Measurements from ENCODE around the gene ATP6V0D1.

Gene ATP6V0D1

DNA sequence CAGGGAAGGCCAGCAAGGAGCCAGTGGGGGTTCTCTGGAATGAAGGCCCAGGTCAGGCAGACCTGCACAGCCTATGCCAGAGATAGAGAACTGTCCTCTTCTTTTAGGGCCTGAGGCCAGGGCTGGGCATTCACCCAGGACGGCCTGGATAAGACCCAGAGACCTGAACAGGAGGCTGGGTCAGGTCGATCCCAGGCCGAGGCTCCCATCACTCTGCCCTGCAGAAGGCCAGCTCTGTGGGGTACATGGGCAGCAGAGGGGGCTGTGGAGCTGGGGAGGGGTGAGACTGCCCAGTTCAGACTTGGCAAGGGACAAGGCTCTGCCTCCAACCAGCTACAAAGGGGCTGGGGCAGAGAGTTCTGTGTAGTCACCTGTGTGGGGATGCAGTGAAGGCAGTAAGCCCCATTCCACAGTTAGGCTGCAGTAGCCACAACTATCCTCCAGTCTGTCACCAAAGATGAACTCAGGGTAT lies 35.5 kb downstream of the ATP6V0D1 start:
- no peak for DNase-seq (ENCODE audit: low spot score)

DNA sequence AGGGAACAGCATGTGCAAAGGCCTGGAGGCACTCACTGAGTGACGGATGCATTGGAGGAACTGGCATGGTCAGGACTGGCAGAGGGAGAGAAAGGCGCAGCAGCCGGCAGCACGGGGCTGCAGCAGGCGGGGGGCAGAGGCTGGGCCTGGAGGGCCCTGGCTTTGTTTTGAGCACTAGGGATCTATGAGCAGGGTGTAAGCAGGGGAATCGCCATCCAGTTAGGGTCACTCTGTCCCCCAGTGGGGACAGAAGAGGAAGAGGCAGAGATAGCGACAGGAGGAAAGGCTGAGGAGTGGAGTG lies 35.9 kb downstream of the ATP6V0D1 start:
- DNase-seq (ENCODE audit: low spot score): no peak

DNA sequence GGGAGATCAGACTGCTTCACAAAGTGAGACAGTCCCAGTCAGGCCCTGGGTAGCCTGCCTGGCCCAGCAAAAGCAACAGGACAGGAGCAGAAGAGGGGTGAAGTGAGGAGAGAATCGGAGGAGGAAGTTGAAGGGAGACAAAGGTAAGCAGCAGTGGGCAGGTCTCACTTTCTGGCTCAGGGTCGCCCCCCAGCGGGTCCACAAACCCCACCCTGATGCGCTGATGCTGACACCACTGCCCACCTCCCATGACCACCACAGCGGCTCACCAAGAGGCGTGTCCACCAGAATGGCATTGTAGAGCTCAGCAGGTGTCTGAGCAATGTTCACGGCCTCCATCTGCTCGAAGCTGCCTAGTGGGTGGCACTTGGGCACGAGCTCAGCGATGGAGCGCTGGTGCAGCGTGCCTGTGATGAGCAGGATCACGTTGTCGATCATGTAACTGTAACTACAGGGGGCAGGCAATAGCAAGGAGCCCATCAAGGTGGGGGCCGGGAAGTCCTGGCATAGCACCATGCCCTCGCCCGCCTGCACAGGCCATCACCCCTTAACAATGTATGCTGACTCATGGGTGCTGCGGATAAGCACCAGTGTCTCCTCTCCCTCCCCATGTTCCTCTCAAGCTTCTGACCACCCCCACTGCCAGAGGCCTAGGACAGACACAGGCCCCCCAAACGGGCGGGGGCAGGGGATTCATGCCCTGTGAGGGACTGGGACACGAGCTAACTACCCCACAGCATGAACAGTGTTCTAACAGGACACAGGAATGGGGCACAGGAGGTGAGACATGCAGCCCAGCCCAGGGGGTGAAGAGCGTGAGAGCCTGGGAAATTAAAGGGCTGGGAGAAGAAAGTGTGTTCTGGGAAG lies 36.5 kb downstream of the ATP6V0D1 start:
- DNase-seq (ENCODE audit: low spot score): no peak

DNA sequence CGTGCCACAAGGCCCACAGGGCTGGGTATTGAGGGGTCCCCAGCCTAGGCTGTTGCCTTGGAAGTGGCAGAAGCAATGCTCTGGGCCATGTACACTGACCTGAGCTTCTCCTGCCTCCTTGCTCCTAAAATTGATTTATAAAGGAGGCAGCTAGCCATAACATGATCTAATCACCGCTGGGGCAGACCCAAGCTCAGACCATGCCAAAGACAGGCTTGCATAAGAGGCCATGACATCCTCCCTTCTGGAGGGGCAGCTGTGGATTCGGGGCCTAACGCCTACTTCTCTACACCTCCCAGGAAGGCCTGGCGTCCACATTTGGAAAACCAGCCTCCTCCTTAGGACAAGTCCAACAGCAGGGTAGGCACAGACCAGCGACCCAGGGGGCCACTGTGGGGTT lies 37.7 kb downstream of the ATP6V0D1 start:
- DNase-seq (ENCODE audit: low spot score): peak; percentile 61

DNA sequence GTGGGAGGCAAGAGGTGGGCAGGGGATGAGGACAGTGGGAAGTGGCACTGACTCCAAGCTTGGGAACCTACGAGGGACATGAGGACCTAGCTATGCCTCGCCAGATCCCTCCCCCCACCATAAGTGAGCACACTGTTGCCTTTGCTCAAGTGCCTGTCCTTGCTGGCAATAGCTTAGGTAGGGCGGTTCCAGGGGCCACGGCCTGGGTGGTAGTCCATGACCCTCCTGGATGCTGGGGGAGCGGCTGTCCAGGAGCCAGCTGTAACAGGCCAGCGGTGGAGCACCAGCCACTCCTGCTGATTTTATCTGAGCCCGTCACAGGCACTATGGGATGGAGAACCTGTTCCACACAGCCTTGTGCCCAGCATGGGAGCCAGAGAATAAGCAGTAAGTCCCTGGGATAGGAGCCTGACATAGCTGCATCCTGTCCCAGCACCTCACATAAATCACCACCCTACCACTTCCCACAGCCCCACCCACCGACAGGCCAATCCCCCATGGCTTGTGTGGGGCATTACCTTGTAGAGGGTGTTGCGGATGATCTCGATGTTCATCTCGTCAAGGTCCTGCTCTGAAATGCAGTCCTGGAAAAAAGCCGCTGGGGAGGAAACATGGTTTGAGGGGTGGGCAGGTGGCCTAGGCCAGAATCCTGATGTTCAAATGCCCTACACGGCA lies 38.2 kb downstream of the ATP6V0D1 start:
- DNase-seq (ENCODE audit: low spot score): no peak

DNA sequence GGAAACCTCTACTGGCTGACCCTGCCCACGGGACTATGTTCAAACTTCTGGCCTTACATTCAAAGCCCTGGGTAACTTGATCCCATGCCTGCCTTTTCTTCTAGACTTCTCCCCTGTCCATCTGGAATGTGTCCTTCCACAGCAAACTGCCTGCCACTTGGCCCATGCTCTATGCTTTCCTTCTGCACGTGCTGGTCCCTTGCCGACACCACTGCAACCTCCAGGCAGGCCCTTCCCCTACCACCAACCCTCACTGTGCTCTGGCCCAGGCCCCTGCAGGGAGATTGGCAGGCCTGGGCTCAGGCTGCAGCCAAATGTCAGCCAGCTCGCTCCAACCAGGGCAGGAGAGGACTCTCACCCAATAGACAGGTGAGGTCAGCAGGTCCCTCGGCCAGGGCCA lies 39.0 kb downstream of the ATP6V0D1 start:
- DNase-seq (ENCODE audit: low spot score): no peak

DNA sequence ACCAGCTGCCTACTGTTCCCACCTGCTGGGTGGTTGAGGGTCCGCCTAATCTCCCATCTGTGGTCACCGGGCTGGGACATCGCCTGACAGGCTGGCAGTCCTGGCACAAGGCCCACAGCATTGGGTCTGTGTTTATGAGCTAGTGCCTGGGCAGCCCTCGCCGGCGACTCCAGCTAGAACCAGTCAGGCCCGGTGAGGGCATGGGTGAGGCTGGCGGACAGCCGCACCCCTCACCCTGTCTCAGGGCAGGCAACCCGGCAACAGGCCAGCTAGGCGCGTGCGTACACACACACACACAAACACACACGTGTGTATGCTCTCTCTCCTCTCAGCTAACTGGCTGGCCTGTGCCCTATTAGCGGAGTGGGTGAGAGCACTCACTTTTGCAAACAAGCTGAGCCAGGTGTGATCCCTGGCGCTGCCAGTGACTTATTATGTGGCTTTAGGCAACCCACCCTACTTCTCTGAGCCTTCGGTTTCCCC lies 39.6 kb downstream of the ATP6V0D1 start:
- DNase-seq (ENCODE audit: low spot score): no peak

DNA sequence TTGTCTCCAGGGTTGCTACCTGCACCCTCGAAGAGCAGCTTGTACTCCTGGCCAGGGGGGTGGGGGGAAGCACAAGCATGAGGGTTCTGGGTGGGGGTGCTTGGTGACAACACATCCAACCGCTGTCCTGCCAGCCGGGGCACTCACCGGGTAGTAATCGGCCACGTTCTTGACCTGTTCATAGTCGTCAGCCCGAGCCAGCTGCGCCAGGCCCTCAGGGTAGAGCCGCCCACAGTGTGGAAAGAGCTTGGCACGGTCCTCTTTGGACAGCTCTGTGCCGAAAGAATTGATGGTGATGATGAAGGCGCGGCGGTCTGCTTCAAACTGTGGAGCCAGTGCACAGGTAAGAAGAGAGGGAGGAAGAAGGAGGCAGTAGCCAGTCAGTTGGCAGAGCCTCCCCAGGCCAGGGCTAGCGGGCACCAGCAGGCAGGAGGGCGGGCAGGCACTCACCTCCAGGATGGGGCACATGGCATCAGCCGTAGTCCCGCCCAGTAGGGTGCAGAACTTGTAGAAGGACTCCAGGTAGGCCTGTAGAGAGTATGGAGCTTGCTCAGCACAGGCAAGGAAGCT lies 42.0 kb downstream of the ATP6V0D1 start:
- DNase-seq (ENCODE audit: low spot score): no peak

DNA sequence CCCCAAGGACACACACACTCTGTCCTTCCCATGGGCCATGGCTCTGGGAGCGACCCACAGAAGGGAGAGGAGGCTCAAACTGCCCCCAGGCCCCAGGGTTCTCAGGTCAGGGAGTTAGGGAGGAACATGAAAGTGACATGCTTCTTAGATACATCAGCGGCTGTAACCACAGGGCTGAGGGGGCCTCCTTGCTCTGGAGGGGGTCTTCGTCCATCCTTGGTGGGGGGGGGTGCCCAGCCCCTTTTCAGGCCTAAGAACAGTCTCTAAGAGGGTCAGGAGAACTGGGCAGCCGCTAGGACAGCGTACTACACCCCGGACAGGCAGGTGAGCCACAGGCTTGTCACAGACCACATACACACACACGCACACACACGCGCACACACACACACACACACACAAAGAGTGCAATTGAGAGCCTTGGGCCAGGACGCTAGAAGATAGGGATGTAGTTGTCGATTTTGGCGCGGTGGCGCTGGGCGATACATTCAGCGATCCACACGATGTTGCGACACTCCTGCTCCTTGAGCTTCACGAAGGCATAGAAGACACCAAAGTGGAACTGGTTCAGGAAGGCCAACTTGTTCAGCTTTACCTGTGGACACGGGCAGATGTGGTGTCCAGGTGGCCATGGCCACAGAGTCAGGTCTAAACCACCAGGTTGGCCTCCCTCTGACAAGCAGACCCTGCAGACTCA lies 42.7 kb downstream of the ATP6V0D1 start:
- no peak for DNase-seq (ENCODE audit: low spot score)

DNA sequence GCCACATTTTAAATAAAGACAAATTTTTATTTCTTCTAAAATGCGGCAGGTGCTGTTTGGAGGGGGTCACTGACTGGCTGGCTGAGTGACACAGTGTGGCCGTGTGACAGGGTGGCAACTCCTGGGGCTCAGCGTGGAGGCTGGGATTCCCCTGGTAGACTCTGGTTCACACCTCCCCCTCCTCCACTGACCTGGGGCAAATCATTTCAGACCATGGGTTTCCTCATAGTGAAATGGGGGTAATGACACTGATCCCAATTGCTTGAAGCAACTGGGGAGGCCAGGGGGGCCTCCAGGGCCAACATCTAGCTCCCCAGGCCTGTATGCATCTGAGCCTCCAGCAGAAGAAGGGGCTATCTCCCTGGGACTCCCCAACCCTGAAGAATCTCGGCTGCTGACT lies 43.4 kb downstream of the ATP6V0D1 start:
- no peak for DNase-seq (ENCODE audit: low spot score)

DNA sequence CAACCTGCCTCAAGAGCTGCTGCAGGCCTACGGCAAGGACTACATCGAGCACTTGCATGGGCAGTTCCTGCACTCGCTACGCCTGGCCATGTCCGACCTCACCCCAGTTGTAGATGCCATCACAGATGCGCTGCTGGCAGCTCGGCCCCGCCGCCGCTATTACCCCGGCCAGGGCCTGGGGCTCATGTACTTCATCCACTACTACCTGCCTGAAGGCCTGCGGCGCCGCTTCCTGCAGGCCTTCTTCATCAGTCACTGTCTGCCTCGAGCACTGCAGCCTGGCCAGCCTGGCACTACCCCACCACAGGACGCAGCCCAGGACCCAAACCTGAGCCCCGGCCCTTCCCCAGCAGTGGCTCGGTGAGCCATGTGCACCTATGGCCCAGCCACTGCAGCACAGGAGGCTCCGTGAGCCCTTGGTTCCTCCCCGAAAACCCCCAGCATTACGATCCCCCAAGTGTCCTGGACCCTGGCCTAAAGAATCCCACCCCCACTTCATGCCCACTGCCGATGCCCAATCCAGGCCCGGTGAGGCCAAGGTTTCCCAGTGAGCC lies 44.2 kb downstream of the ATP6V0D1 start:
- no peak for DNase-seq (ENCODE audit: low spot score)

DNA sequence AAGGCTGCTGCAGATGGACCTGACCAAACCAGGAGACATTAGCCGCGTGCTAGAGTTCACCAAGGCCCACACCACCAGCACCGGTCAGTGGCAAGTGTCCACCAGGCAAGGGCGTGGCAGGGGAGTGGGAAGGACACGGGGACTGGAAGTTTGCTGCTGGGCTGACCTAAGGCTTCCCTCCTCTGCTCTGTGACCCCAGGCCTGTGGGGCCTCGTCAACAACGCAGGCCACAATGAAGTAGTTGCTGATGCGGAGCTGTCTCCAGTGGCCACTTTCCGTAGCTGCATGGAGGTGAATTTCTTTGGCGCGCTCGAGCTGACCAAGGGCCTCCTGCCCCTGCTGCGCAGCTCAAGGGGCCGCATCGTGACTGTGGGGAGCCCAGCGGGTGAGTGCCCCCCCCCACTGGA lies 45.2 kb downstream of the ATP6V0D1 start:
- DNase-seq (ENCODE audit: low spot score): no peak

DNA sequence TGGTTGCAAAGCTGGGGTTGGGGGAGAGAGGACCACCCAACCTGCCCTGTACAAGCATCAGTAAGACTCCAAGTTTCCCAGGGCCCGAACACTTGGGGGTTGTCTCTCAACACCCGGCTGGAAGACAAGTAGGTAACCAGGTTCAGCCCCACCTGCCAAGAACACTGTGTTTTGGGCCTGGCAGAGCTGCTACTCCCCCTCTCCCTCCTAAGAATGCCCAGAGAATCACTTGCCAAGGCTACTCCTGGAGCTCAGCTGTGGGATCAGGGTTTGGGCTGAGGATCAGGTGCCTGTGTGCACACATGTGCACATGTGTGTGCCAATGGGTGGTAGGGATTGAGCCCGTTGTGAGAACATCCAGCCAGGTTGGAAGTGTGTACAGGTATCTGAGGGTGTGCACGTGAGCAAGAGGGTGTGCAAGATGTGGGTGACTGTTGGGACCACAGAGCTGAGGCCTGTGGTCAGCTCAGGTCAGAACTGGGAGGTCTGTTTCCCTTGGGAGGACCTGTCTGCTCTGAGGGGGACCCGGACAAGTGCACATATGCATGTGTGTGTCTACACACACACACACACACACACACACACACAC lies 47.7 kb downstream of the ATP6V0D1 start:
- DNase-seq (ENCODE audit: low spot score): no peak

DNA sequence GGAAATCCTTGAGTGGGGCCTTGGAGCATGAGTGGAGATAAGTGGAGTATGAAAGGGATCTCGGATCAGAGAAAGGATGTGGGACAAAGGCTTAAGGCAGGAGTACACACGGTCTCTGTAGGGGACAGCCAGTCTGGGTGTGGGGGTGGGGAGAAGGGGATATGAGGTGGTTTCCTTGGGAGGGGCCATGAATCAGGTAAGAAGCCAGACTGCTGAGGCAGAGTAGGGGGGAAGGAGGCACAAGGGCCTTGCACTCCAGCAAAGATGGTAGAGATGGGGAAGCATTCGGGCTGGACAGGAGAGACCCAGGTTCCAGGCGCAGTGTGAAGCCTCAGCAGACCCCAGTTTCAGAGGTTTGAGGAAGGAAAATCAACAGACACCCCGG lies 48.5 kb downstream of the ATP6V0D1 start:
- DNase-seq (ENCODE audit: low spot score): no peak

DNA sequence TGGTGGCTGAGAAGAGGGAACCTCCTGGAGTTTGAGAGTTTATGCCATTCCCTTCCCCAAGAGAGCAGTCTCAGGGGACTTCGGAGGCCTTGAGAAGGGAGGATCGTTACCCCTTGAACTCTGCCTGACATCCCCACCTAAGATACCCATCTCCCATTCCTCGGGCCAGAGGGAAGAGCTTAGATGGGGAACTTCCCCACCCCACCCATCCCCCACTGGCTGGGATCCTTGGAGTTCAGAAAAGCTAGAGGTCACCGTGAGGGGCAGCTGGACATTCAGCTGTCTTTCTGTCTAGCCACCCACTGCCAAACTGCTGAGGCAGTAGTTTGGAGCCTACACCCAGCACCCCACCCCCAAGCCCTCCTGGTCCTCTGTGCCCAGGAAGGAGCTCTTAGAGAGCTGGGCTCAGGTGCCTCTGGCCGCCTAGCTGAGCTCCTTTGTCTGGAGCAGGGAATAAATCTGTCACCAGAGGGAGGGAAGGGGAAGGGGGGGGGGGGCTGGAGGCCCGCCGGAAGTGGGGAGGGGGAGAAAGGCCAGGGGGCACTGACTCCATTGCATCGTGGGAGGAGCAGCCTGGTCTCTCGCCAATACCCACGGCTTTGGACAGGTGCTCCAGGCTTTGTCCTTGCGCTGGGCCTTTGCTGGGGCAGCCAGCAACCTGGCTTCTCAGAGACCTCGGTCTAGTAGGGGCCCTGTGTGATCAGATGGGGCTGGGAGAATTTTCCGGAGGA lies 49.0 kb downstream of the ATP6V0D1 start:
- no peak for DNase-seq (ENCODE audit: low spot score)

DNA sequence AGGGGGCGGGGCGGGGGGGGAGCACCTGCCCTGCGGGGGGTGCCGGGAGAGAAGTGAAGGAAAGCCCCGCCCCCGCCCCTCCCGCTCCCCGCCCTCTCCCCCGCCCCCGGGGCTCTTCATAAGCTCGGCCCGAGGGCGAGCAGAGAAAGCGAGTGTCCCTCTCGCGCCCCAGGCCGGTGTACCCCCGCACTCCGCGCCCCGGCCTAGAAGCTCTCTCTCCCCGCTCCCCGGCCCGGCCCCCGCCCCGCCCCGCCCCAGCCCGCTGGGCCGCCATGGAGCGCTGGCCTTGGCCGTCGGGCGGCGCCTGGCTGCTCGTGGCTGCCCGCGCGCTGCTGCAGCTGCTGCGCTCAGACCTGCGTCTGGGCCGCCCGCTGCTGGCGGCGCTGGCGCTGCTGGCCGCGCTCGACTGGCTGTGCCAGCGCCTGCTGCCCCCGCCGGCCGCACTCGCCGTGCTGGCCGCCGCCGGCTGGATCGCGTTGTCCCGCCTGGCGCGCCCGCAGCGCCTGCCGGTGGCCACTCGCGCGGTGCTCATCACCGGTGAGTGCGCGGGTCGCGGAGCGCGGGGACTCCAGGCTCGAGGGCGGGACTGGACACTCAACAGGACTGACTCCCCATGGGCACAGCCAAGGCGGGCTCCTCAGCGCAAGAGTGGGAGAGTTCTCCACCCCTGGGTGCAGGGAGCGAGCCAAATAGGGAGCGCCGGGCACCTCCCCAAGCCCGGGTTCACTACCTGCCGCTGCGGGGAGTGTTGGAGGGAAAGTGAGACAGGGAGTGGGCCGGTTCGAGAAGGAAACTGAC lies 49.8 kb downstream of the ATP6V0D1 start, which contains the start of gene HSD11B2:
Gene HSD11B2 (plus strand): TSS at position 145 of the 798 bp plus-strand sequence. CDS start 128 bp downstream, at position 273.
- DNase-seq (ENCODE audit: low spot score): peak; percentile 62

DNA sequence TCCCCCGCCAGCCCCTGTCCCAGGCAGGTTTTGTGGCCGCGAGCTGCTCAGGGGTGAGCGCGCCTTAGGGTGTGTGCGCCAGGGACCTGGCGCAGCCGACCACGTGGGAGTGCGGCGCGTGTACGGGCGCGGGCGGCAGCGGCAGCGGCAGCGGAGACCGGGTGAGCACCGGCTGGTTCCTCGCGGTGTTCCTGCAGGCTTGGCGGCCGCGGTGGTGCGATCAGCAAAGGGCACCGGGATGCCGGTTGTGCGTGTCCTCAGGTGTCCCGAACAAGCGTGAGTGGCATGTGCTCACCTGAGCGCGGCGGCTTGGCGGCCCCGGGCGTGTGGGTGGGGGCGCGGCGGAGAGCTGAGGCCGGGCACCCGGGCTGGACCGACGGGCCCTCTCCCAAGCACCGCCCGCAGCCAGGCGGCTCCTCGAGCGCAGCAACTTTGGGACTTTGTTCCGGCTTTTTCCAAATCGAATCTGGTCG lies 50.4 kb downstream of the ATP6V0D1 start:
- DNase-seq (ENCODE audit: low spot score): no peak

DNA sequence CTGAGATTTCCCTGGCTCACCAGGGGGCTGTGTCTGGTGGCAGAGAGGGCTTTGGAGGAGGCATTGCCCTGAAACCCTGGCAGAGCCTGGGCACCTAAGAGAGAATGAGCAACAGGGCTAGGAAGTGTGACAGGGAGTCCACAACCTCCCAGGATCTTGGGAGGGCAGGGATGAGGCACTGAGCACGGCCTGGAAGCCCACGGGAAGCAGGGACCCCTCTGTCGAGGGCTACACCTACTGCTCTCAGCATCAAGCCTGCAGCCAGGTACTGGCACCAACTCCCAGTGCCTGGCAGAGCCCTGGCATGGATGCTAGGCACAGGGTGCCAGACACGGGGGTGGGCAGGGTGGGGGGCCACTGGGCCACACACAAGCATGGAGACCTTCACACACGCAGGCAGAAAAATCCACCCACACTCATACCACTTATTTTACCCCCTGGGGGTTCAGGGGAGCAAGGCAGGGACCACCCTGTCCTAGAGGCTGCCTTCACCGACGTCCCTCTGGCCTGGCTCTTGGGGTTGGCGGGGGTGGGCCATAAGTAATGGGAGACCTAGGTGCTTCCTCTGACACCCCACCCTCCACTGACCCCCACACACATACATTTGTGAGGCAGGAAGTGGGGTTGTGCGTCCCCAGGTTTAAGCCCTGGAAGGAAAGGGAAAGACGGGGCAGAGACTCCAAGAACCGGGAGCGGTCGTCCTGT lies 51.0 kb downstream of the ATP6V0D1 start:
- no peak for DNase-seq (ENCODE audit: low spot score)

DNA sequence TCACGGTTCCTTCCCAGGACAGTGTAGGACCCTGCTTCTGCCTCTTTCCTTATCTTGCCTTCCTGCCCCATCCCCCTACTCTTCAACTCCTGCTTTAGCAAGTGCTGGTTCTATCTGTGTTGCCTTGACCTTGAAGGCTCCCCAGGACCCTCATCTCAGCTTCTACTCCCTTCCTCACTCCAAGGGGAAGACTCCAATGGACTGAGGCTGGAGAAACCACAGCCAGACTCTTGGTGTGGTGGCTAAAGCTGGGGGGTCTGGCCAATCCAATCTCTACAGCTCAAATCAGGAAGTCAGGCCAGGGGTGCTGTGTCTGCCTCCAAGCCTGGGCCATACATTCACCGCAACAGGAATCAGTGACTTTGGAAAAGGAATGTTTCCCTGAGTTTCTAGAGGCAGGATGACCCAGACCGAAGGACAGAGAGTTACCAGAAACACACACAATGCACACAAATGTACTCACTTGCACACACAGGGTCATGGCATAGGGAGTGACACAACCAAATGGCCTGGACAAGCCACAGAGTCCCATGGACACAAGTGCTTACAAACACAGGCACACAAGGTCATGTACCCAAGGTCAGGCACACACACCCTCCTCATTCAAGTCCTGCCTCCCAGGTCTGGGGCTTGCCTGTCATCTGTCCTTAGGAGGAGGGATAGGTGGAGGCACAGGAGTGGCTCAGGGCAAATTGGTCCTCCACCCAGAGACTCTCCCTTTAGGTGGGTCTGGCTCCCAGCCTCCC lies 51.7 kb downstream of the ATP6V0D1 start:
- no peak for DNase-seq (ENCODE audit: low spot score)
